AG10803 (cell line): ENCODE measurements around the gene IFT57.

Experiments
- DNase-seq: peaks from one replicate; pipeline ENCODE4 v3.0.0; 2010; ENCODE audit warnings: low read depth
- H3K4me3 ChIP-seq: 2 replicates; pipeline ENCODE4 v1.5.1; 2011; ENCODE audit warnings: mild to moderate bottlenecking, low read length, control low read depth
- TF ChIP-seq, protein P1 (sequence below): conservative IDR thresholded peaks from 2 replicates; pipeline ENCODE4 v1.5.1; 2011; ENCODE audit warnings: mild to moderate bottlenecking, low read length, control low read depth, inconsistent platforms

IFT57 gene

DNA sequence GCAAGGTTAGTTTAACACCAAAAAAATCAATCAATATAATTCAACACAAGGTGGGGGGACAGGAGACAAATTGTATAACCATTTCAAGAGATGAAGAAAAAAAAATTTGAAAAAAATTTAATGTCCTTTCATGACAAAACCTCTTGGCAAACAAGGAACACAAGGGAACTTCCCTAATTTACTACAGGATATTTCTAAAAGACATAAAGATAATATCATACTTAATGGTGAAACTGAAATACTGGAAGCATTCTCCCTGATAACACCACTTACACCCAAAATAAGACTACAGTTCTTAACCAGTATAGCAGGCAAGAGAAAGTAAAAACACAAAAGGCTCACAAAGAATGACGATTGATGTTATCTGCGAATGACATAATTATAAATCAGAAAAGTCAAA lies 44.7 kb downstream of the IFT57 start:
- H3K4me3 ChIP-seq, result no peak overlapping the region
- DNase-seq, result no peak
- TF ChIP-seq, protein P1, sequence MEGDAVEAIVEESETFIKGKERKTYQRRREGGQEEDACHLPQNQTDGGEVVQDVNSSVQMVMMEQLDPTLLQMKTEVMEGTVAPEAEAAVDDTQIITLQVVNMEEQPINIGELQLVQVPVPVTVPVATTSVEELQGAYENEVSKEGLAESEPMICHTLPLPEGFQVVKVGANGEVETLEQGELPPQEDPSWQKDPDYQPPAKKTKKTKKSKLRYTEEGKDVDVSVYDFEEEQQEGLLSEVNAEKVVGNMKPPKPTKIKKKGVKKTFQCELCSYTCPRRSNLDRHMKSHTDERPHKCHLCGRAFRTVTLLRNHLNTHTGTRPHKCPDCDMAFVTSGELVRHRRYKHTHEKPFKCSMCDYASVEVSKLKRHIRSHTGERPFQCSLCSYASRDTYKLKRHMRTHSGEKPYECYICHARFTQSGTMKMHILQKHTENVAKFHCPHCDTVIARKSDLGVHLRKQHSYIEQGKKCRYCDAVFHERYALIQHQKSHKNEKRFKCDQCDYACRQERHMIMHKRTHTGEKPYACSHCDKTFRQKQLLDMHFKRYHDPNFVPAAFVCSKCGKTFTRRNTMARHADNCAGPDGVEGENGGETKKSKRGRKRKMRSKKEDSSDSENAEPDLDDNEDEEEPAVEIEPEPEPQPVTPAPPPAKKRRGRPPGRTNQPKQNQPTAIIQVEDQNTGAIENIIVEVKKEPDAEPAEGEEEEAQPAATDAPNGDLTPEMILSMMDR, result no peak

DNA sequence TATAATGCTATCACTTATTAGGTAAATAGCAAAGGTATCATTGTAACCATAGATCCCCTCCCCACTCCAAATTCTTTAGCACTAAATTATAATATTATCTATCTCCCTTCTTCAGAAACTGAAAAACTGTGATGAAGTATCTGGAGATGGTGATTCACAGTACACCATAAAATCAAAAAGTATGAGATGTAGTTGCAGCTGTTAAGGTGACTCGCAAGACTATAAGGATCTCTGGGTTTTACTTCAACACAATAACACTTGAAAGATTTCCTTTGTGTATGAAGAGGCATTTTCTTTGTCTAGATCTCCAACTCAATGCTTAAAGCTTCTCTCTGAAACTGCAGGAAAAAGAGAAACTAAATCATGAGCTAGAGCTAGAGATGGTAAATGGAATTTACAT lies 46.9 kb downstream of the IFT57 start:
- no peak overlapping the region for H3K4me3 ChIP-seq
- TF ChIP-seq, protein P1, result no peak
- no peak for DNase-seq

DNA sequence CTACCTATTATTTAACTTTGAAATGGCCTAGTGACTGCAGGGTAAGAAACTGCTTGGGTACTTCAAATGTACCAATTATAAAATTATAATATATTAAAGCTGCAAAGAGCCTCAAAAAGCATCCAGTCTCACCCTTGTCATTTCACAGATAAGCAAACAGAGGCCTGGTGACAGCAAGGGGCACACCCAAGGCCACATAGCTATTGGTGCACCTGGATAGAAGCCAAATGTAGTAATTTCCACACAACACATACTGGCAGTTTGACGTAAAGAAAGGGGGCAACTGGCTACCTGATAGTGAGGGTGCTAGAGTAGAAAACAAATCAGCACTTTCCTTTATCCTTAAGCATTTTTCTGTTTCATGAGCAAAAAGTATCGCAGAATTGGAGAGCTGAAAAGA lies 51.1 kb downstream of the IFT57 start:
- H3K4me3 ChIP-seq, result no peak overlapping the region
- TF ChIP-seq, protein P1, result no peak
- DNase-seq, result no peak

DNA sequence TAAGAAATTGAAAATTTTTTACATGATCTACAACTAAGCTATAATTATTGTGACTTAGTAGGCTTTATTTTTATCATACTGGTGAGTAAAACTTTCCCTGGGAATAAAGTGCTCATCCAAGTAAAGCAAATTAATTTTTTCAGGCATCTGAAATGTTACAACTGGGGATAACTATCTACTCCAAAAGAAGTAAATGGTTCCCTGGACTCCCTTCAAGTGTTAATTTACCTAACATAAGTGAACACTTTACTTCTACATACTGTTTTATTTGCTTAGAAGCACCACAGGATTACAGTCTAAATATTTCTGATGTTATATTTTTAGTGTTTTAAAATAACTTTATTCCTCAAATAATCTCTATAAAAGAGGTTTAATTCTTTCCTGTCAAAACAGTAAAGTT lies 57.8 kb downstream of the IFT57 start:
- H3K4me3 ChIP-seq, result no peak overlapping the region
- TF ChIP-seq, protein P1, result no peak
- DNase-seq, result no peak

DNA sequence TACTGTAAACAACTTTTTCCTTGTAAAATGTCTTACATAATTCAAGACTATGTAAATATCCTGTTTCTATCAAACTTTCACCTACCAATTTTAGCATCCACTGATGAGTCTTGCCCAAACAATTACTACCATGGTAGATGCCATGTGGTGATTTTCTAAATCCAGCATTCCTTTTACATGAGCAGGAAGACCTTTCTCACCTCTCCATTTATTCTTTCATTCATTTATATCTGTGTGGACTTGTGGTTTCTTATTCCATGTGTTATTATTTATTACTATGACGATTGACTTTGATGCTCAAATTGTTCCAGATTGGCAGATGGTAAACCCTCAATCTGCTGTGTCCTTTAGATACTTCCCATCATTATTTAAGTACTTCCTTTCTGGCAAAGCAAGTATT lies 62.4 kb downstream of the IFT57 start:
- no peak overlapping the region for H3K4me3 ChIP-seq
- peak; percentile 71 for DNase-seq
- TF ChIP-seq, protein P1, result no peak

DNA sequence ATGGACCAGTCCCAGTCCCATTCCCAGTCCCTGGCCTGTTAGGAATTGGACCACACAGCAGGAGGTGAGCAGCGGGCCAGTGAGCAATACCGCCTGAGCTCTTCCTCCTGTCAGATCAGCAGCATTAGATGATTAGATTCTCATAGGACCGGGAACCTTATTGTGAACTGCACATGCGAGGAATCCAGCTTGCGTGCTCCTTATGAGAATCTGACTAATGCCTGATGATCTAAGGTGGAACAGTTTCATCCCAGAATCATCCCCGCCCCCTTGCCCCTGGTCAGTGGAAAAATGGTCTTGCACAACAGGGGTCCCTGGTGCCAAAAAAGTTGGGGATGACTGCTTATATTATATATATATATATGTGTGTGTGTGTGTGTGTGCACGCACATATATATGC lies 63.1 kb downstream of the IFT57 start:
- DNase-seq, result no peak
- TF ChIP-seq, protein P1, result no peak
- H3K4me3 ChIP-seq, result no peak overlapping the region

DNA sequence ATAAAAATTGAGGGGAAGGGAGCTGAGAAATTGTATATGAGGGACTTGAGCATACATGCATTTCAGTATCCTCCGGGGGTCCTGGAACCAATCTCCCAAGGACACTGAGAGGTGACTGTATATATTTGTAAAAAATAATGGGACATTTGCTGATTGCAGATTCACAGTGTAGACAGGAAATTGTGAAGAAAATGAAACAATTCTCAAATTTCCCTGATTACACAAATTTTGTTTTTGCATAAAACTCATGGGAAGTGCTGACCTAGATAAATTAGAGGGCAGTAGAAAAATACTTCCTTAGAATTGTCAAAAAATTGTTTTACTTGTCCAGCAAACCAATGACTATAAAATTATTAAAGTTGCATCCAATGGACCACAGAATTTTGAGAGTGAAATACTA lies 64.0 kb downstream of the IFT57 start:
- TF ChIP-seq, protein P1, result no peak
- H3K4me3 ChIP-seq, result no peak overlapping the region
- DNase-seq, result no peak
